B cell (primary cell): Measurements from ENCODE around the gene CMTM7. TPM values are rescaled to one million over a fixed set of nuclear protein-coding genes. Genes with fewer than 3 reads are reported as not detected.

ENCODE experiments used
- ATAC-seq: fragments of 200-7000 bp; cut with Tn5 transposase; one replicate; pipeline ENCODE4 v1.10.0; 2021; ENCODE audit warnings: low read depth, mild to moderate bottlenecking, moderate number of reproducible peaks, moderate library complexity
- CTCF ChIA-PET: fragments of 350-600 bp; sonication (Branson Sonifier 250); formaldehyde crosslinking; loops from one replicate; lab custom pipeline; 2021; ENCODE audit warnings: antibody characterized with exemption, inconsistent platforms; lab: Charles Lee
- POLR2A ChIA-PET: fragments of 350-600 bp; sonication (Branson Sonifier 250); formaldehyde crosslinking; loops from one replicate; lab custom pipeline; 2021; ENCODE audit warnings: antibody characterized with exemption; lab: Charles Lee
- DNase-seq: peaks from one replicate; pipeline ENCODE4 v3.0.0; 2013
- H2AFZ ChIP-seq: 2 replicates; pipeline ENCODE4 v1.6.1; 2012; ENCODE audit warnings: mild to moderate bottlenecking, low read depth, low read length; ENCODE audit not compliant: insufficient read depth, poor library complexity, severe bottlenecking
- H3K27ac ChIP-seq, 2 donors: 1 replicate in 1 of 2; 2 replicates in 1 of 2; pipeline ENCODE4 v1.5.1; 2012 to 2013; ENCODE audit warnings: low read length in 2 of 2, mild to moderate bottlenecking in 2 of 2, moderate library complexity in 1 of 2
- H3K27me3 ChIP-seq, 4 experiments: fragments of 200-600 bp in 1 of 4; sonication (generic) in 1 of 4; replicated peaks in 1 of 4; 1 replicate in 2 of 4; 2 replicates in 2 of 4; pipeline versions ENCODE4 v1.6.1 to v1.7.0; 2013 to 2016; ENCODE audit warnings: low read length in 3 of 4, mild to moderate bottlenecking in 2 of 4, mixed read lengths in 1 of 4, moderate library complexity in 1 of 4; ENCODE audit not compliant: insufficient read depth in 4 of 4, control insufficient read depth in 3 of 4; ENCODE audit errors: control extremely low read depth in 1 of 4
- H3K36me3 ChIP-seq, 2 experiments: replicated peaks in 1 of 2; 1 replicate in 1 of 2; 2 replicates in 1 of 2; pipeline versions ENCODE4 v1.6.1 to v1.7.1; 2013; ENCODE audit warnings: low read length in 1 of 2; ENCODE audit not compliant: insufficient read depth in 2 of 2, control insufficient read depth in 1 of 2; ENCODE audit errors: control extremely low read depth in 1 of 2, extremely low read depth in 1 of 2
- H3K4me1 ChIP-seq, 2 donors: fragments of 200-600 bp in 1 of 2; sonication (generic) in 1 of 2; 1 replicate in 1 of 2; 2 replicates in 1 of 2; pipeline versions ENCODE4 v1.5.1 to v1.6.1; 2013 to 2017; ENCODE audit warnings: low read length in 2 of 2; ENCODE audit not compliant: control insufficient read depth in 2 of 2, insufficient read depth in 2 of 2
- H3K4me2 ChIP-seq: replicated peaks from 2 replicates; pipeline ENCODE3; 2012; ENCODE audit warnings: mild to moderate bottlenecking, low read depth, low read length; ENCODE audit not compliant: poor library complexity, severe bottlenecking
- H3K4me3 ChIP-seq, 5 experiments: fragments of 200-600 bp in 1 of 5; sonication (generic) in 1 of 5; 1 replicate in 3 of 5; 2 replicates in 2 of 5; pipeline versions ENCODE4 v1.5.1 to v1.7.0; 2011 to 2016; ENCODE audit warnings: low read length in 4 of 5, mild to moderate bottlenecking in 4 of 5, low read depth in 2 of 5, control low read depth in 1 of 5, moderate library complexity in 1 of 5; ENCODE audit not compliant: insufficient read depth in 1 of 5; ENCODE audit errors: control extremely low read depth in 1 of 5, extremely low read depth in 1 of 5
- H3K79me2 ChIP-seq: fragments of 200-600 bp; sonication (generic); one replicate; pipeline ENCODE4 v1.6.0; 2016; ENCODE audit warnings: low read length; ENCODE audit not compliant: control insufficient read depth, insufficient read depth
- H3K9ac ChIP-seq: fragments of 200-600 bp; sonication (generic); 2 replicates; pipeline ENCODE4 v1.6.1; 2017; ENCODE audit warnings: mild to moderate bottlenecking, low read length, moderate library complexity
- H3K9me3 ChIP-seq, 3 donors: one replicate each; pipeline versions ENCODE4 v1.6.1 to v1.7.1; 2013; ENCODE audit warnings: low read length in 2 of 3; ENCODE audit not compliant: control insufficient read depth in 2 of 3, insufficient read depth in 1 of 3; ENCODE audit errors: control extremely low read depth in 1 of 3
- H4K20me1 ChIP-seq: 2 replicates; pipeline ENCODE4 v1.6.0; 2012; ENCODE audit warnings: mild to moderate bottlenecking, low read length; ENCODE audit not compliant: insufficient read depth, control insufficient read depth, poor library complexity, severe bottlenecking
- H3K27ac Mint-ChIP-seq: one replicate; pipeline ENCODE4 v1.8.0; 2021; ENCODE audit warnings: mixed read lengths
- H3K27me3 Mint-ChIP-seq: one replicate; pipeline ENCODE4 v1.8.0; 2021; ENCODE audit warnings: mixed read lengths
- H3K4me1 Mint-ChIP-seq: one replicate; pipeline ENCODE4 v1.8.0; 2021; ENCODE audit warnings: mixed read lengths
- H3K4me3 Mint-ChIP-seq: one replicate; pipeline ENCODE4 v1.8.0; 2021; ENCODE audit warnings: mixed read lengths
- H3K9me3 Mint-ChIP-seq: one replicate; pipeline ENCODE4 v1.8.0; 2022; ENCODE audit warnings: mixed read lengths; ENCODE audit not compliant: insufficient read depth
- CTCF ChIP-seq: fragments of 200-600 bp; IDR thresholded peaks from one replicate; pipeline ENCODE4 v1.8.0; 2022; ENCODE audit warnings: antibody characterized with exemption, mild to moderate bottlenecking
- EZH2 ChIP-seq: IDR thresholded peaks from 2 replicates; pipeline ENCODE4 v1.6.1; 2012; ENCODE audit warnings: borderline replicate concordance, low read depth, mild to moderate bottlenecking, moderate library complexity, low read length; ENCODE audit not compliant: insufficient read depth, poor library complexity, severe bottlenecking
- WGBS: methylation state at CpG from one replicate; pipeline ENCODE4 v1.1.5; 2013; ENCODE audit warnings: missing lambda C conversion rate; ENCODE audit not compliant: insufficient coverage; 5-methylcytosine and 5-hydroxymethylcytosine counted together
- intact Hi-C: fragments of 100-400 bp; cut with micrococcal nuclease; formaldehyde crosslinking; loops from one replicate; pipeline ENCODE4 v1.10.0; 2022
- polyA plus RNA-seq: library from polyadenylated mRNA; depleted of rRNA; stranded (reverse); fragments of >200 nt; gene quantifications from 2 replicates; pipeline ENCODE4 v1.2.3, GENCODE V29; 2012
- total RNA-seq, 2 donors: library from RNA; stranded (reverse); fragments of 120-200 nt in 1 of 2; gene quantifications; 1 replicate in 1 of 2; 2 replicates in 1 of 2; pipeline versions ENCODE4 v1.2.3 to v1.2.4, GENCODE V29; 2013 to 2022

The CMTM7 gene
- total and polyA plus RNA-seq, 2 donors (not counting 1 experiment from before 2014, with no cell fraction given), result 71.5 to 76.1 TPM

DNA sequence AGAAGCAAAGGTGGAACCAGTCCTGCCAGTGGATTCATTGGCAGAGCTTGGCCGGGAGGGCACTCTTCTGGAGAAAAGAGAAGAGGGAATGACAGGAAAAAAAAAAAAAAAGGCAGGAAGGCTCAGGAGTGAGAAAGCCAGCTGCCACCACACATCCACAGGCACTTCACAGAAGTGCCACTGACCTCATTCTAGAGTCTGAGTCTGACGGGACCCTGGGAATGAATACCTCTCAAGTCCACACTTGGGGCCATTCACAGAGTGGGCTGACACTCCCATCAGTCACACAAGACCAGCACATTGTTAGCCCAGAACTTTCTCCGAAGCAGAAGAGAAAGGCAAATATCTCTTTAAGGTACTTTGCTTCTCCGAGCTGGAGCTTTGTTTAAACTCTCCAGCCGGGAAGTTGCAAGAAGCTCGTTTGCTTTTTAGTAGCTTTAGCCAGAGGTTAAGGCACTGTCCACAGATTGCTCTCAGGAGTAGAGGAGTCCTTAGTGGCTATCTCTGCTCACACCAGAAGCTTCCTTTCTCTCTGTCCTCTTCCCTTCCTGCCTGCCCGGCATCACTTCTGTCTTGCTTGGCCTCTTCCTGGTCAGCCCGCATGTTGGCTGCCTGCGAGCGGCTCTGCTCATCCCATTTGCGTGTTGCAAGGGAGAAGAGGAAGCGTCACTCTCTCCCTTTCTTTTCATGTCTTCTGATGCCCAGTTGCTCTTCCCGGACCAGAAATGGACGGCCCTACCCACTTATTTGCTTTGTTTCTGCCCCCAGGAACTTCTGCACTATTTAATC, 57.2 kb downstream of the CMTM7 start:
- ChIA-PET POLR2A (interaction anchor here (0.7 kb wide), 1 partner anchor 35 kb away, joined by 11 read pairs; no protein-coding TSS in a partner anchor), CTCF (interaction anchor here (0.9 to 4.9 kb wide), 3 partner anchors 11 to 74 kb away, joined by 3 to 32 read pairs (median 4); no protein-coding TSS in a partner anchor)
- H3K27ac ChIP-seq, result no peak overlapping the region
- Mint-ChIP-seq H3K4me3 (no peak overlapping the region), H3K9me3 (no peaks in the 10 kb centered on the region), H3K27me3 (no peaks in the 10 kb centered on the region), H3K4me1 (peaks cover 44% of the 10 kb centered on the region), H3K27ac (no peak overlapping the region)
- no peak overlapping the region for H3K4me3 ChIP-seq
- no peak for DNase-seq
- peaks cover 94% of the 10 kb centered on the region for H3K79me2 ChIP-seq
- no peak for TF ChIP-seq CTCF
- no peak for TF ChIP-seq EZH2
- peaks cover 6 to 47% of the 10 kb centered on the region in 2 experiments for H3K36me3 ChIP-seq
- H3K9ac ChIP-seq, result no peak overlapping the region
- 93% methylated on average over 8 of the region's 14 CpGs for WGBS
- H3K9me3 ChIP-seq, result no peaks in the 10 kb centered on the region
- H4K20me1 ChIP-seq, result no peaks in the 10 kb centered on the region
- no peak overlapping the region for H2AFZ ChIP-seq
- no peak for ATAC-seq
- H3K4me2 ChIP-seq, result no peak overlapping the region
- H3K27me3 ChIP-seq, result no peaks in the 10 kb centered on the region
- intact Hi-C loops, result no loop called here
- peaks cover 10 to 20% of the 10 kb centered on the region in 2 donors for H3K4me1 ChIP-seq

DNA sequence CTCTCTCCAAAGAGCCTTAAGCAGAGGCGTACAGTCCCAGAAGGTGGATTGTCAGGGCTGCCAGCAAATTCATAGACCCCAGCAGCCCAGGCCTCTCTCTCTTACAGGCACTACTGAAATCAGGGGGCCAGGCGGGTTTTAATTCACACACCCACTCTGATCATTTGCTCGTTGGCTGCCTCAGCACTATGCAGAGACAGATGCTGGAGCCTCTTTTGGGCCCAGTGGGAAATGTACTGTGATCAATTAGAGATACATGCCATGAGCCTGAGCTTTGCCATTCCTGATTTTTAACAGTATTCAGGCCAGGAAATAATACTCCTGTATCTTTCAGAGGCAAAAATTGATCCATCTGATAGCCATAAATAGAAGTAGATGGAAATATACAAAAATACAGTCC, 58.0 kb downstream of the CMTM7 start:
- Histone ChIP-seq H3K79me2 (peaks cover 94% of the 10 kb centered on the region), H3K36me3 (peaks cover 3 to 53% of the 10 kb centered on the region in 2 experiments)
- intact Hi-C loops, result no loop called here

More for the DNA sequence above, 58.0 kb downstream of the CMTM7 start:
- Histone ChIP-seq H3K27ac (no peak overlapping the region), H2AFZ (no peak overlapping the region), H3K4me2 (no peak overlapping the region), H3K9ac (no peak overlapping the region), H4K20me1 (no peaks in the 10 kb centered on the region), H3K4me1 (peaks cover 10 to 20% of the 10 kb centered on the region in 2 donors), H3K9me3 (no peaks in the 10 kb centered on the region), H3K27me3 (no peaks in the 10 kb centered on the region), H3K4me3 (no peak overlapping the region)
- ATAC-seq, result no peak
- Mint-ChIP-seq H3K27ac (no peak overlapping the region), H3K9me3 (no peaks in the 10 kb centered on the region), H3K27me3 (no peaks in the 10 kb centered on the region), H3K4me1 (peaks cover 42% of the 10 kb centered on the region), H3K4me3 (no peak overlapping the region)
- 100% methylated on average over 1 of the region's 3 CpGs for WGBS
- no peak for TF ChIP-seq EZH2
- TF ChIP-seq CTCF, result no peak
- ChIA-PET CTCF (interaction anchor here (1.5 to 4.9 kb wide), 4 partner anchors 9 to 74 kb away, joined by 4 to 32 read pairs (median 8); no protein-coding TSS in a partner anchor), POLR2A (no interaction called here)
- DNase-seq, result no peak
